ENCODE measurements around the gene PREP. TPM values are rescaled to one million over a fixed set of nuclear protein-coding genes. Genes with fewer than 3 reads are reported as not detected.

The PREP gene
- total RNA-seq, 1 donor from 2014 or later, result 55.4 TPM

GRCh38 chr6:105304825-105305224, 98.1 kb downstream of the PREP start:
- no peak for TF ChIP-seq EZH2 (IDR thresholded peaks at IDR 0.05; ENCODE audit: insufficient read depth, low read length)
- TF ChIP-seq, protein P1, sequence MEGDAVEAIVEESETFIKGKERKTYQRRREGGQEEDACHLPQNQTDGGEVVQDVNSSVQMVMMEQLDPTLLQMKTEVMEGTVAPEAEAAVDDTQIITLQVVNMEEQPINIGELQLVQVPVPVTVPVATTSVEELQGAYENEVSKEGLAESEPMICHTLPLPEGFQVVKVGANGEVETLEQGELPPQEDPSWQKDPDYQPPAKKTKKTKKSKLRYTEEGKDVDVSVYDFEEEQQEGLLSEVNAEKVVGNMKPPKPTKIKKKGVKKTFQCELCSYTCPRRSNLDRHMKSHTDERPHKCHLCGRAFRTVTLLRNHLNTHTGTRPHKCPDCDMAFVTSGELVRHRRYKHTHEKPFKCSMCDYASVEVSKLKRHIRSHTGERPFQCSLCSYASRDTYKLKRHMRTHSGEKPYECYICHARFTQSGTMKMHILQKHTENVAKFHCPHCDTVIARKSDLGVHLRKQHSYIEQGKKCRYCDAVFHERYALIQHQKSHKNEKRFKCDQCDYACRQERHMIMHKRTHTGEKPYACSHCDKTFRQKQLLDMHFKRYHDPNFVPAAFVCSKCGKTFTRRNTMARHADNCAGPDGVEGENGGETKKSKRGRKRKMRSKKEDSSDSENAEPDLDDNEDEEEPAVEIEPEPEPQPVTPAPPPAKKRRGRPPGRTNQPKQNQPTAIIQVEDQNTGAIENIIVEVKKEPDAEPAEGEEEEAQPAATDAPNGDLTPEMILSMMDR (IDR thresholded peaks at IDR 0.05; ENCODE audit: insufficient read depth, low read depth, low read length), result no peak
- H3K9me3 Mint-ChIP-seq (ENCODE audit: unreplicated experiment), result no peaks in the 10 kb centered on the region

DNA sequence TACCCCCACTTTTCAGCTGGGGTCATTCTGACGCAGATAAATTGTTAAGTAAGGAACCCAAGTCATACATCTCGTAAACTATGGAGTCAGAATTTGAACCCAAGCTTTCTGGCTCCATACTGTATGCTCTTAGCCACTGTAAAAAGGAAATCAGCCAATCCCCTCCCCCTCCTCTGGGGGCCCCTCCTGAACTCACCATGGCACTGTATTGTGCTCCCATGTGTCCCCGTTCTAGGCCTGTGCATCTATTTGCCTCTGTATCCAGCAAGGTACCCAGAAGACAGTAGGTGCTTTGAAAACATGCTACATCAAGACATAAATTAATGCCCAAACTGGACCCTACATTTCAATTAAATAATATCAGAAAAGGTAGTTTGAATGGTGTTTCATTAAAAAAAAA, 98.5 kb downstream of the PREP start:
- no peaks in the 10 kb centered on the region for H3K79me2 ChIP-seq (ENCODE audit: insufficient read depth, low read length)
- H3K27me3 Mint-ChIP-seq (ENCODE audit: low read depth, unreplicated experiment), result no peaks in the 10 kb centered on the region

More at GRCh38 chr6:105304825-105305224, 98.1 kb downstream of the PREP start:
- Histone ChIP-seq H3K36me3 (ENCODE audit: insufficient read depth, low read length) (peaks cover 3% of the 10 kb centered on the region), H3K27me3 (ENCODE audit: insufficient read depth, low read length) (no peaks in the 10 kb centered on the region), H3K27ac (ENCODE audit: low read depth, low read length) (no peak overlapping the region), H3K4me1 (ENCODE audit: insufficient read depth, low read length) (no peaks in the 10 kb centered on the region), H3K4me3 (ENCODE audit: insufficient read depth, low read depth, low read length) (no peak overlapping the region), H3K4me2 (ENCODE audit: low read length) (no peak overlapping the region), H4K20me1 (ENCODE audit: insufficient read depth, low read length) (peaks cover 5% of the 10 kb centered on the region), H3K9ac (ENCODE audit: low read length) (no peak overlapping the region), H2AFZ (ENCODE audit: low read depth, low read length) (no peak overlapping the region), H3K9me3 (ENCODE audit: insufficient read depth, low read depth, low read length) (no peaks in the 10 kb centered on the region), H3K79me2 (ENCODE audit: insufficient read depth, low read length) (no peaks in the 10 kb centered on the region)
- Mint-ChIP-seq H3K27me3 (ENCODE audit: low read depth, unreplicated experiment) (no peaks in the 10 kb centered on the region), H3K4me3 (ENCODE audit: unreplicated experiment) (no peak overlapping the region), H3K4me1 (ENCODE audit: low read depth, unreplicated experiment) (peaks cover 13% of the 10 kb centered on the region), H3K27ac (ENCODE audit: unreplicated experiment) (no peak overlapping the region), H3K36me3 (ENCODE audit: low read depth, unreplicated experiment) (peaks cover 15% of the 10 kb centered on the region)
- no peak for DNase-seq (ENCODE audit: low read depth)
- no peak for FAIRE-seq

GRCh38 chr6:105302617-105303128, 100.2 kb downstream of the PREP start:
- Histone ChIP-seq H3K4me2 (ENCODE audit: low read length) (no peak overlapping the region), H3K4me1 (ENCODE audit: insufficient read depth, low read length) (no peaks in the 10 kb centered on the region), H3K9ac (ENCODE audit: low read length) (no peak overlapping the region), H3K27ac (ENCODE audit: low read depth, low read length) (no peak overlapping the region), H3K9me3 (ENCODE audit: insufficient read depth, low read depth, low read length) (no peaks in the 10 kb centered on the region), H3K79me2 (ENCODE audit: insufficient read depth, low read length) (no peaks in the 10 kb centered on the region), H3K36me3 (ENCODE audit: insufficient read depth, low read length) (peaks cover 3% of the 10 kb centered on the region), H3K4me3 (ENCODE audit: insufficient read depth, low read depth, low read length) (no peak overlapping the region), H4K20me1 (ENCODE audit: insufficient read depth, low read length) (no peaks in the 10 kb centered on the region), H2AFZ (ENCODE audit: low read depth, low read length) (no peak overlapping the region), H3K27me3 (ENCODE audit: insufficient read depth, low read length) (no peaks in the 10 kb centered on the region)
- Mint-ChIP-seq H3K27ac (ENCODE audit: unreplicated experiment) (no peak overlapping the region), H3K4me1 (ENCODE audit: low read depth, unreplicated experiment) (peaks cover 13% of the 10 kb centered on the region), H3K4me3 (ENCODE audit: unreplicated experiment) (no peak overlapping the region), H3K9me3 (ENCODE audit: unreplicated experiment) (no peaks in the 10 kb centered on the region), H3K36me3 (ENCODE audit: low read depth, unreplicated experiment) (peaks cover 19% of the 10 kb centered on the region), H3K27me3 (ENCODE audit: low read depth, unreplicated experiment) (no peaks in the 10 kb centered on the region)
- TF ChIP-seq, protein P1 (IDR thresholded peaks at IDR 0.05; ENCODE audit: insufficient read depth, low read depth, low read length), result no peak
- no peak for TF ChIP-seq EZH2 (IDR thresholded peaks at IDR 0.05; ENCODE audit: insufficient read depth, low read length)
- DNase-seq (ENCODE audit: low read depth), result no peak
- FAIRE-seq, result no peak

More for the DNA sequence above, 98.5 kb downstream of the PREP start:
- H3K9me3 Mint-ChIP-seq (ENCODE audit: unreplicated experiment), result no peaks in the 10 kb centered on the region
- H3K9me3 ChIP-seq (ENCODE audit: insufficient read depth, low read depth, low read length), result no peaks in the 10 kb centered on the region
- FAIRE-seq (no peak), DNase-seq (ENCODE audit: low read depth) (no peak)
- H3K4me1 ChIP-seq (ENCODE audit: insufficient read depth, low read length), result no peaks in the 10 kb centered on the region
- H3K27ac Mint-ChIP-seq (ENCODE audit: unreplicated experiment), result no peak overlapping the region
- TF ChIP-seq, protein P1 (IDR thresholded peaks at IDR 0.05; ENCODE audit: insufficient read depth, low read depth, low read length), result no peak
- no peak for TF ChIP-seq EZH2 (IDR thresholded peaks at IDR 0.05; ENCODE audit: insufficient read depth, low read length)
- no peak overlapping the region for H3K27ac ChIP-seq (ENCODE audit: low read depth, low read length)
- H3K36me3 Mint-ChIP-seq (ENCODE audit: low read depth, unreplicated experiment), result peaks cover 15% of the 10 kb centered on the region
- H3K4me1 Mint-ChIP-seq (ENCODE audit: low read depth, unreplicated experiment), result peaks cover 13% of the 10 kb centered on the region
- no peak overlapping the region for H3K4me3 ChIP-seq (ENCODE audit: insufficient read depth, low read depth, low read length)
- no peak overlapping the region for H3K4me2 ChIP-seq (ENCODE audit: low read length)
- no peaks in the 10 kb centered on the region for H3K27me3 ChIP-seq (ENCODE audit: insufficient read depth, low read length)
- H3K4me3 Mint-ChIP-seq (ENCODE audit: unreplicated experiment), result no peak overlapping the region
- H3K36me3 ChIP-seq (ENCODE audit: insufficient read depth, low read length), result peaks cover 3% of the 10 kb centered on the region
- H2AFZ ChIP-seq (ENCODE audit: low read depth, low read length), result no peak overlapping the region
- no peak overlapping the region for H3K9ac ChIP-seq (ENCODE audit: low read length)
- peaks cover 5% of the 10 kb centered on the region for H4K20me1 ChIP-seq (ENCODE audit: insufficient read depth, low read length)

Data from astrocyte (in vitro differentiated cells and primary cell).